B cell (primary cell): ENCODE data around the gene TBC1D12. TPM values are rescaled to one million over a fixed set of nuclear protein-coding genes. Genes with fewer than 3 reads are reported as not detected.

Source experiments
- ATAC-seq: fragments of 200-7000 bp; cut with Tn5 transposase; one replicate; pipeline ENCODE4 v1.10.0; 2021; ENCODE audit warnings: low read depth, mild to moderate bottlenecking, moderate number of reproducible peaks, moderate library complexity
- CTCF ChIA-PET: fragments of 350-600 bp; sonication (Branson Sonifier 250); formaldehyde crosslinking; loops from one replicate; lab custom pipeline; 2021; ENCODE audit warnings: antibody characterized with exemption, inconsistent platforms; lab: Charles Lee
- POLR2A ChIA-PET: fragments of 350-600 bp; sonication (Branson Sonifier 250); formaldehyde crosslinking; loops from one replicate; lab custom pipeline; 2021; ENCODE audit warnings: antibody characterized with exemption; lab: Charles Lee
- DNase-seq: peaks from one replicate; pipeline ENCODE4 v3.0.0; 2013
- H2AFZ ChIP-seq: 2 replicates; pipeline ENCODE4 v1.6.1; 2012; ENCODE audit warnings: mild to moderate bottlenecking, low read depth, low read length; ENCODE audit not compliant: insufficient read depth, poor library complexity, severe bottlenecking
- H3K27ac ChIP-seq, 2 donors: 1 replicate in 1 of 2; 2 replicates in 1 of 2; pipeline ENCODE4 v1.5.1; 2012 to 2013; ENCODE audit warnings: low read length in 2 of 2, mild to moderate bottlenecking in 2 of 2, moderate library complexity in 1 of 2
- H3K27me3 ChIP-seq, 4 experiments: fragments of 200-600 bp in 1 of 4; sonication (generic) in 1 of 4; replicated peaks in 1 of 4; 1 replicate in 2 of 4; 2 replicates in 2 of 4; pipeline versions ENCODE4 v1.6.1 to v1.7.0; 2013 to 2016; ENCODE audit warnings: low read length in 3 of 4, mild to moderate bottlenecking in 2 of 4, mixed read lengths in 1 of 4, moderate library complexity in 1 of 4; ENCODE audit not compliant: insufficient read depth in 4 of 4, control insufficient read depth in 3 of 4; ENCODE audit errors: control extremely low read depth in 1 of 4
- H3K36me3 ChIP-seq, 2 experiments: replicated peaks in 1 of 2; 1 replicate in 1 of 2; 2 replicates in 1 of 2; pipeline versions ENCODE4 v1.6.1 to v1.7.1; 2013; ENCODE audit warnings: low read length in 1 of 2; ENCODE audit not compliant: insufficient read depth in 2 of 2, control insufficient read depth in 1 of 2; ENCODE audit errors: control extremely low read depth in 1 of 2, extremely low read depth in 1 of 2
- H3K4me1 ChIP-seq, 2 donors: fragments of 200-600 bp in 1 of 2; sonication (generic) in 1 of 2; 1 replicate in 1 of 2; 2 replicates in 1 of 2; pipeline versions ENCODE4 v1.5.1 to v1.6.1; 2013 to 2017; ENCODE audit warnings: low read length in 2 of 2; ENCODE audit not compliant: control insufficient read depth in 2 of 2, insufficient read depth in 2 of 2
- H3K4me2 ChIP-seq: replicated peaks from 2 replicates; pipeline ENCODE3; 2012; ENCODE audit warnings: mild to moderate bottlenecking, low read depth, low read length; ENCODE audit not compliant: poor library complexity, severe bottlenecking
- H3K4me3 ChIP-seq, 5 experiments: fragments of 200-600 bp in 1 of 5; sonication (generic) in 1 of 5; 1 replicate in 3 of 5; 2 replicates in 2 of 5; pipeline versions ENCODE4 v1.5.1 to v1.7.0; 2011 to 2016; ENCODE audit warnings: low read length in 4 of 5, mild to moderate bottlenecking in 4 of 5, low read depth in 2 of 5, control low read depth in 1 of 5, moderate library complexity in 1 of 5; ENCODE audit not compliant: insufficient read depth in 1 of 5; ENCODE audit errors: control extremely low read depth in 1 of 5, extremely low read depth in 1 of 5
- H3K79me2 ChIP-seq: fragments of 200-600 bp; sonication (generic); one replicate; pipeline ENCODE4 v1.6.0; 2016; ENCODE audit warnings: low read length; ENCODE audit not compliant: control insufficient read depth, insufficient read depth
- H3K9ac ChIP-seq: fragments of 200-600 bp; sonication (generic); 2 replicates; pipeline ENCODE4 v1.6.1; 2017; ENCODE audit warnings: mild to moderate bottlenecking, low read length, moderate library complexity
- H3K9me3 ChIP-seq, 3 donors: one replicate each; pipeline versions ENCODE4 v1.6.1 to v1.7.1; 2013; ENCODE audit warnings: low read length in 2 of 3; ENCODE audit not compliant: control insufficient read depth in 2 of 3, insufficient read depth in 1 of 3; ENCODE audit errors: control extremely low read depth in 1 of 3
- H4K20me1 ChIP-seq: 2 replicates; pipeline ENCODE4 v1.6.0; 2012; ENCODE audit warnings: mild to moderate bottlenecking, low read length; ENCODE audit not compliant: insufficient read depth, control insufficient read depth, poor library complexity, severe bottlenecking
- H3K27ac Mint-ChIP-seq: one replicate; pipeline ENCODE4 v1.8.0; 2021; ENCODE audit warnings: mixed read lengths
- H3K27me3 Mint-ChIP-seq: one replicate; pipeline ENCODE4 v1.8.0; 2021; ENCODE audit warnings: mixed read lengths
- H3K4me1 Mint-ChIP-seq: one replicate; pipeline ENCODE4 v1.8.0; 2021; ENCODE audit warnings: mixed read lengths
- H3K4me3 Mint-ChIP-seq: one replicate; pipeline ENCODE4 v1.8.0; 2021; ENCODE audit warnings: mixed read lengths
- H3K9me3 Mint-ChIP-seq: one replicate; pipeline ENCODE4 v1.8.0; 2022; ENCODE audit warnings: mixed read lengths; ENCODE audit not compliant: insufficient read depth
- CTCF ChIP-seq: fragments of 200-600 bp; IDR thresholded peaks from one replicate; pipeline ENCODE4 v1.8.0; 2022; ENCODE audit warnings: antibody characterized with exemption, mild to moderate bottlenecking
- EZH2 ChIP-seq: IDR thresholded peaks from 2 replicates; pipeline ENCODE4 v1.6.1; 2012; ENCODE audit warnings: borderline replicate concordance, low read depth, mild to moderate bottlenecking, moderate library complexity, low read length; ENCODE audit not compliant: insufficient read depth, poor library complexity, severe bottlenecking
- WGBS: methylation state at CpG from one replicate; pipeline ENCODE4 v1.1.5; 2013; ENCODE audit warnings: missing lambda C conversion rate; ENCODE audit not compliant: insufficient coverage; 5-methylcytosine and 5-hydroxymethylcytosine counted together
- intact Hi-C: fragments of 100-400 bp; cut with micrococcal nuclease; formaldehyde crosslinking; loops from one replicate; pipeline ENCODE4 v1.10.0; 2022
- polyA plus RNA-seq: library from polyadenylated mRNA; depleted of rRNA; stranded (reverse); fragments of >200 nt; gene quantifications from 2 replicates; pipeline ENCODE4 v1.2.3, GENCODE V29; 2012
- total RNA-seq, 2 donors: library from RNA; stranded (reverse); fragments of 120-200 nt in 1 of 2; gene quantifications; 1 replicate in 1 of 2; 2 replicates in 1 of 2; pipeline versions ENCODE4 v1.2.3 to v1.2.4, GENCODE V29; 2013 to 2022

TBC1D12 gene
- total and polyA plus RNA-seq, 2 donors (not counting 1 experiment from before 2014, with no cell fraction given) = 3.1 to 9.3 TPM

GRCh38 chr10:94578790-94579189 is 176.4 kb downstream of the TBC1D12 start:
- no peak overlapping the region for H3K27ac ChIP-seq
- Mint-ChIP-seq H3K4me3 (no peak overlapping the region), H3K9me3 (no peaks in the 10 kb centered on the region), H3K4me1 (no peaks in the 10 kb centered on the region), H3K27ac (no peak overlapping the region), H3K27me3 (no peaks in the 10 kb centered on the region)
- H3K4me3 ChIP-seq = no peak overlapping the region
- ChIA-PET CTCF (interaction anchor here (0.7 kb wide), 1 partner anchor 313 kb away, joined by 3 read pairs; no protein-coding TSS in a partner anchor), POLR2A (no interaction called here)
- H3K9ac ChIP-seq = no peak overlapping the region
- H3K4me2 ChIP-seq = no peak overlapping the region
- no peaks in the 10 kb centered on the region for H3K9me3 ChIP-seq
- no peaks in the 10 kb centered on the region for H3K4me1 ChIP-seq
- DNase-seq = no peak
- intact Hi-C loops = no loop called here
- H3K27me3 ChIP-seq = no peaks in the 10 kb centered on the region
- H2AFZ ChIP-seq = no peak overlapping the region
- H4K20me1 ChIP-seq = no peaks in the 10 kb centered on the region
- H3K79me2 ChIP-seq = no peaks in the 10 kb centered on the region
- WGBS = no CpG with 5 or more reads among the region's 4 CpGs
- no peak for ATAC-seq
- TF ChIP-seq EZH2 = no peak
- no peak for TF ChIP-seq CTCF
- H3K36me3 ChIP-seq = peaks cover 0 to 2% of the 10 kb centered on the region in 2 experiments

DNA sequence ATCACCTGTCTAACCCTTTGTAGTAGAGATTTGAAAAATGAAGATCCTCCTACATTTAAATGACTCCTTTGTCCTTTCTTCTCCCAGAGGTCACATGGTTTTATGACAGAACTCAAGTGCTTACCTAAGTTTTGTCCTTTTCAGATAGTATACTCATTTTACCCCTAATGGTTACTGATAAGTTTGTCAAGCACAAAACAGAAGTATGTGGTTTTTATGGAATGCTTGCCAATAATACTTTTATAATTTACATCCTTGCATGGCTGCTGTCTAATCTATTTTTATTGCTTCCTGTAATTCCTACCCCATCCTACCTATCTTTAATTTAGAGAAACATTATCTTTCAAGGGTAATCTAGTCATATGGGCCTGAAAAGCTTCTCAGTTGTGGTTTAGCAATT is 180.8 kb downstream of the TBC1D12 start:
- CTCF ChIA-PET = no interaction called here

More for the DNA sequence above, 180.8 kb downstream of the TBC1D12 start:
- no peaks in the 10 kb centered on the region for H4K20me1 ChIP-seq
- no peak overlapping the region for H2AFZ ChIP-seq
- no peaks in the 10 kb centered on the region for H3K9me3 Mint-ChIP-seq
- no peak overlapping the region for H3K9ac ChIP-seq
- ATAC-seq = no peak
- no peak overlapping the region for H3K27ac Mint-ChIP-seq
- H3K4me1 ChIP-seq = no peaks in the 10 kb centered on the region
- no peak overlapping the region for H3K4me2 ChIP-seq
- H3K27ac ChIP-seq = no peak overlapping the region
- H3K4me3 ChIP-seq = no peak overlapping the region
- intact Hi-C loops = no loop called here
- H3K27me3 Mint-ChIP-seq = no peaks in the 10 kb centered on the region
- H3K27me3 ChIP-seq = no peaks in the 10 kb centered on the region
- no peak for DNase-seq
- no peaks in the 10 kb centered on the region for H3K9me3 ChIP-seq
- no peaks in the 10 kb centered on the region for H3K4me1 Mint-ChIP-seq
- H3K36me3 ChIP-seq = peaks cover 0 to 2% of the 10 kb centered on the region in 2 experiments
- TF ChIP-seq CTCF = no peak
- TF ChIP-seq EZH2 = no peak
- no peak overlapping the region for H3K4me3 Mint-ChIP-seq
- POLR2A ChIA-PET = no interaction called here
- H3K79me2 ChIP-seq = no peaks in the 10 kb centered on the region

Other genes with a start within 250 kb of the TBC1D12 start
- gene NOC3L, start 39.6 kb upstream of the TBC1D12 start, total RNA-seq = 37.5 and 42.0 TPM in 2 replicates
- 10.2 and 12.1 TPM in 2 replicates for gene NOC3L, start 39.6 kb upstream of the TBC1D12 start, polyA plus RNA-seq
- 26.0 and 27.4 TPM in 2 replicates for gene HELLS, start 143.2 kb downstream of the TBC1D12 start, total RNA-seq
- 6.2 and 8.5 TPM in 2 replicates for gene HELLS, start 143.2 kb downstream of the TBC1D12 start, polyA plus RNA-seq